ENCODE data around the gene TMEM182.

Gene TMEM182

GRCh38 chr2:102726128-102727087 lies 35.4 kb upstream of the TMEM182 start:
- TF ChIP-seq CREB1 (IDR thresholded peaks at IDR 0.05; ENCODE audit: low read depth) (no peak), REST (IDR thresholded peaks at IDR 0.05; ENCODE audit: low read depth) (no peak), NFIC (IDR thresholded peaks at IDR 0.05) (no peak), YY1 (IDR thresholded peaks at IDR 0.05; ENCODE audit: low read depth) (no peak), RAD21 (IDR thresholded peaks at IDR 0.05; ENCODE audit: low read depth) (no peak), USF1 (IDR thresholded peaks at IDR 0.05) (no peak), CEBPB (IDR thresholded peaks at IDR 0.05) (no peak), TEAD4 (IDR thresholded peaks at IDR 0.05) (no peak), EGR1 (IDR thresholded peaks at IDR 0.05) (no peak), FOXM1 (IDR thresholded peaks at IDR 0.05; ENCODE audit: borderline replicate concordance, low read depth) (no peak)

- TF ChIP-seq REST (IDR thresholded peaks at IDR 0.05; ENCODE audit: low read depth) = no peak
- no peak for TF ChIP-seq CREB1 (IDR thresholded peaks at IDR 0.05; ENCODE audit: low read depth)
- TF ChIP-seq RAD21 (IDR thresholded peaks at IDR 0.05; ENCODE audit: low read depth) = no peak
- TF ChIP-seq MAX (IDR thresholded peaks at IDR 0.05) = no peak
- no peak for TF ChIP-seq EP300 (IDR thresholded peaks at IDR 0.05; ENCODE audit: borderline replicate concordance)
- TF ChIP-seq USF1 (IDR thresholded peaks at IDR 0.05) = no peak
- TF ChIP-seq TCF12 (IDR thresholded peaks at IDR 0.05; ENCODE audit: low read depth) = no peak
- no peak for TF ChIP-seq CEBPB (IDR thresholded peaks at IDR 0.05)
- TF ChIP-seq ZBTB7A (IDR thresholded peaks at IDR 0.05; ENCODE audit: low read depth) = no peak
- no peak for TF ChIP-seq FOXM1 (IDR thresholded peaks at IDR 0.05; ENCODE audit: borderline replicate concordance, low read depth)
- no peak for TF ChIP-seq NFIC (IDR thresholded peaks at IDR 0.05)
- no peak for TF ChIP-seq EGR1 (IDR thresholded peaks at IDR 0.05)
- TF ChIP-seq TAF1 (IDR thresholded peaks at IDR 0.05; ENCODE audit: low read depth) = no peak
- no peak for TF ChIP-seq TEAD4 (IDR thresholded peaks at IDR 0.05)
- no peak for TF ChIP-seq YY1 (IDR thresholded peaks at IDR 0.05; ENCODE audit: low read depth)
Observed at GRCh38 chr2:102735416-102736109, 26.3 kb upstream of the TMEM182 start.

- TF ChIP-seq YY1 (IDR thresholded peaks at IDR 0.05; ENCODE audit: low read depth) (no peak), NFIC (IDR thresholded peaks at IDR 0.05) (no peak), EGR1 (IDR thresholded peaks at IDR 0.05) (no peak), TAF1 (IDR thresholded peaks at IDR 0.05; ENCODE audit: low read depth) (no peak), TCF12 (IDR thresholded peaks at IDR 0.05; ENCODE audit: low read depth) (no peak), TEAD4 (IDR thresholded peaks at IDR 0.05) (no peak), CEBPB (IDR thresholded peaks at IDR 0.05) (no peak), CREB1 (IDR thresholded peaks at IDR 0.05; ENCODE audit: low read depth) (no peak), REST (IDR thresholded peaks at IDR 0.05; ENCODE audit: low read depth) (no peak), EP300 (IDR thresholded peaks at IDR 0.05; ENCODE audit: borderline replicate concordance) (no peak), ZBTB7A (IDR thresholded peaks at IDR 0.05; ENCODE audit: low read depth) (no peak), FOXM1 (IDR thresholded peaks at IDR 0.05; ENCODE audit: borderline replicate concordance, low read depth) (no peak), USF1 (IDR thresholded peaks at IDR 0.05) (no peak), MAX (IDR thresholded peaks at IDR 0.05) (no peak), RAD21 (IDR thresholded peaks at IDR 0.05; ENCODE audit: low read depth) (no peak)
Observed at GRCh38 chr2:102736110-102736409, 25.8 kb upstream of the TMEM182 start.
